Ascending aorta (tissue), 2 donors: ENCODE data around the gene ARHGAP32. TPM values are rescaled to one million over a fixed set of nuclear protein-coding genes. Genes with fewer than 3 reads are reported as not detected.

Experiments used
- DNase-seq, 2 donors: peaks; one replicate each; pipeline ENCODE4 v3.0.0-alpha.2; 2019; ENCODE audit warnings: low spot score in 2 of 2
- H3K27ac ChIP-seq, 2 donors: fragments of 200-600 bp; sonication (generic); one replicate each; pipeline ENCODE4 v1.5.1; 2016 to 2017; ENCODE audit warnings: mild to moderate bottlenecking in 1 of 2
- H3K27me3 ChIP-seq: fragments of 200-600 bp; sonication (generic); one replicate; pipeline ENCODE4 v1.5.1; 2017
- H3K36me3 ChIP-seq, 2 donors: fragments of 200-600 bp; sonication (generic); one replicate each; pipeline ENCODE4 v1.5.1; 2016
- H3K4me1 ChIP-seq, 2 donors: fragments of 200-600 bp; sonication (generic); one replicate each; pipeline ENCODE4 v1.5.1; 2016 to 2017; ENCODE audit warnings: mild to moderate bottlenecking in 1 of 2
- H3K4me3 ChIP-seq, 2 donors: fragments of 200-600 bp; sonication (generic); one replicate each; pipeline ENCODE4 v1.5.1; 2016 to 2017; ENCODE audit warnings: mild to moderate bottlenecking in 1 of 2
- H3K9me3 ChIP-seq, 2 donors: fragments of 200-600 bp; sonication (generic); one replicate each; pipeline ENCODE4 v1.5.1; 2016
- CTCF ChIP-seq, 3 experiments: fragments of 200-600 bp in 2 of 3; fragments of 450-650 bp in 1 of 3; sonication (generic) in 2 of 3; IDR thresholded peaks; one replicate each; pipeline ENCODE4 v1.5.1; 2016 to 2019; ENCODE audit warnings: antibody characterized with exemption in 3 of 3, mild to moderate bottlenecking in 1 of 3, moderate library complexity in 1 of 3
- intact Hi-C: fragments of 100-400 bp; cut with DNase I; formaldehyde crosslinking; loops from one replicate; pipeline ENCODE4 v1.15.1; 2023
- total RNA-seq: library from RNA; depleted of rRNA; stranded (reverse); fragments of >200 nt; gene quantifications from one replicate; pipeline ENCODE4 v1.1.0, GENCODE V29; 2016

Gene ARHGAP32
- total RNA-seq: 4.9 TPM

GRCh38 chr11:129192150-129192549 lies at the start of gene ARHGAP32:
TSS of gene ARHGAP32 (minus strand) at chr11:129192325. CDS start at chr11:129192198, 127 bp downstream.
- DNase-seq: no peak
- no peak within 1 kb of the TSS for H3K27ac ChIP-seq
- H3K9me3 ChIP-seq: no peaks in the 10 kb centered on the region
- intact Hi-C loops: no loop called here
- H3K27me3 ChIP-seq: no peaks in the 10 kb centered on the region
- no peaks in the 10 kb centered on the region for H3K4me1 ChIP-seq
- no peaks in the 10 kb centered on the region for H3K36me3 ChIP-seq
- no peak within 1 kb of the TSS for H3K4me3 ChIP-seq
- no peak for TF ChIP-seq CTCF (IDR thresholded peaks at IDR 0.05)

- H3K27ac ChIP-seq: no peak overlapping the region
- H3K4me3 ChIP-seq: no peak overlapping the region
- H3K4me1 ChIP-seq: no peaks in the 10 kb centered on the region
- TF ChIP-seq CTCF (IDR thresholded peaks at IDR 0.05): no peak
- no peaks in the 10 kb centered on the region for H3K27me3 ChIP-seq
- H3K9me3 ChIP-seq: no peaks in the 10 kb centered on the region
- no peaks in the 10 kb centered on the region for H3K36me3 ChIP-seq
- DNase-seq: no peak
- intact Hi-C loops: loop anchor here (10.0 kb wide), 1 partner anchor 86 kb away; no protein-coding TSS in a partner anchor
Observed at GRCh38 chr11:129239207-129239606, 47.1 kb upstream of the ARHGAP32 start.

DNA sequence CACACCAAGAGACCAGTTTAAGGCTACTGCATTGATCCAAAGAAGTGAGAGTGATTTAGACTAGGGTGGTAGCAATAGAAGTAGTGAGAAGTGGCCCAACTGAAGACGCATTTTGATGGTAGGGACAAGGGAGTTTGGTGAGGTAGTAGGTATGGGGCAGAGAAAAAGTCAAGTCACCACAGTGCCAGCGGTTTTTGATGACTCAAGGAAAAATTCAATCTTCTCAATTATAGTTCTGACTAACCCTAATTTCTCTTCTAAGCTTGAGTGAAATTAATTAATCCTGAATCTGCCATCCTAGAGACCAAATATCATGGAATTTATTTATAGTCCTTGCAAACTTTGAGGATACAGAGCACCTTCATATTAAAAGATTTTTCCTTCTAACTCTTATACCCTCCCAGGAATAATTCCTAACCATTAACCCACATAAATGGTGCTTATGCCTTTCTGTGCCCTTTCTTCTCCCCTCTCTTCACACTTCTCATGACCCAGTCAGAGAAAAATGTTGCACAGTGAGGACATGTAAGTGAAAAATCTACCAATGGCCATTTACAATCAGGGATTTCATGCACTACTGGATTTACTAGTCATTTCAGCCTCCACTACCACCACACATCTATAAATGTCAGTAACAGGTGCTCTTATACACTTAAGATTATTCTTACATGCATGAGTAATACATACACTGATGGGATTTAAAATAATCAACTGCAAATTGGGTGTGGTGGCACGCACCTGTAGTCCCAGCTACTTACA lies 45.9 kb upstream of the ARHGAP32 start:
- H3K4me1 ChIP-seq: no peaks in the 10 kb centered on the region
- no peak for DNase-seq
- H3K27ac ChIP-seq: no peak overlapping the region
- H3K9me3 ChIP-seq: no peaks in the 10 kb centered on the region
- no peaks in the 10 kb centered on the region for H3K27me3 ChIP-seq
- no peaks in the 10 kb centered on the region for H3K36me3 ChIP-seq
- H3K4me3 ChIP-seq: no peak overlapping the region
- intact Hi-C loops: loop anchor here (10.0 kb wide), 1 partner anchor 87 kb away; no protein-coding TSS in a partner anchor
- TF ChIP-seq CTCF (IDR thresholded peaks at IDR 0.05): no peak

GRCh38 chr11:129237456-129237855 lies 45.3 kb upstream of the ARHGAP32 start:
- Histone ChIP-seq H3K4me1 (no peaks in the 10 kb centered on the region), H3K27me3 (no peaks in the 10 kb centered on the region), H3K9me3 (no peaks in the 10 kb centered on the region), H3K27ac (no peak overlapping the region), H3K36me3 (no peaks in the 10 kb centered on the region), H3K4me3 (no peak overlapping the region)
- DNase-seq: no peak
- TF ChIP-seq CTCF (IDR thresholded peaks at IDR 0.05): no peak
- intact Hi-C loops: loop anchor here (10.0 kb wide), 1 partner anchor 87 kb away; no protein-coding TSS in a partner anchor

DNA sequence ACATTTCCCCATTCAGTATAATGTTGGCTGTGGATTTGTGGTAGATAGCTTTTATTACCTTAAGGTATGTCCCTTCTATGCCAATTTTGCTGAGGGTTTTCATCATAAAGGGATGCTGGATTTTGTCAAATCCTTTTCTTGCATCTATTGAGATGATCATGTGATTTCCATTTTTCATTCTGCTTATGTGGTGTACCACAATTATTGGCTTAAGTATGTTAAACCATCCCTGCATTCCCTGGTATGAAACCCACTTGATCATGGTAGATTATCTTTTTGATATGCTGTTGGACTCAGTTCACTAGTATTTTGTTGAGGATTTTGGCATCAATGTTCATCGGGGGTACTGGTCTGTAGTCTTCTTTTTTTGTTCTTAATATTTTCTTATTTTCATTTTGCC lies 44.7 kb upstream of the ARHGAP32 start:
- no peak overlapping the region for H3K4me3 ChIP-seq
- no peaks in the 10 kb centered on the region for H3K27me3 ChIP-seq
- no peaks in the 10 kb centered on the region for H3K36me3 ChIP-seq
- intact Hi-C loops: loop anchor here (10.0 kb wide), 1 partner anchor 88 kb away; no protein-coding TSS in a partner anchor
- no peak for DNase-seq
- no peaks in the 10 kb centered on the region for H3K9me3 ChIP-seq
- TF ChIP-seq CTCF (IDR thresholded peaks at IDR 0.05): no peak
- H3K27ac ChIP-seq: no peak overlapping the region
- H3K4me1 ChIP-seq: no peaks in the 10 kb centered on the region
